ENCODE results near the gene LBP.

DNA sequence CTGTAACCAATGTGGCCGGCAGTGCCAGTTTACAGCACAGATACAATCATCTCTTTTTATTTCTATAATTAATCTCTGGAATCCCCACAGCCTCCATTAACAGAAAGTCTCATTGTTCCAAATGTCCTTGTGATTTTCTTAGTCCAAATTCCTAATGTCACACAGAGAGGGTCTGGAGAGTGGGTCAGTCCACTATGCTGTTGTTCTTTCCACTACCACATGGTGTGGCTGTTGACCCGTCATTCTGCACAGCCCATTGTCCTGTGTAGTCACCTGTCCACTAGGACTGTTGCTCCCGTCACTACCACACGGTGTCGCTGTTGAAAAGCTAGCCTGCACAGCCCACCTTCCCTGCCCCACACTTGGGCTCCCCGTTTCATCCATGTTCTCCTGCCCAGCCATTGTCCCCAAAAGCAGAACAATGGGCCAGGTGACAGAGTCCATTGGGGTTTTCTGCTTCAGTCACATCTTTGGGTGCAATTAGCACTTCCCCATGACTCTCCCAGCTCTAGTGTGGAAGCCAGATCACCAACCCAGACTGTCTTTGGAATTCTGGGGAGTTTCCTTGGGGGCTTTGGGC lies 8.6 kb upstream of the LBP start:
- TF ChIP-seq, protein P1, sequence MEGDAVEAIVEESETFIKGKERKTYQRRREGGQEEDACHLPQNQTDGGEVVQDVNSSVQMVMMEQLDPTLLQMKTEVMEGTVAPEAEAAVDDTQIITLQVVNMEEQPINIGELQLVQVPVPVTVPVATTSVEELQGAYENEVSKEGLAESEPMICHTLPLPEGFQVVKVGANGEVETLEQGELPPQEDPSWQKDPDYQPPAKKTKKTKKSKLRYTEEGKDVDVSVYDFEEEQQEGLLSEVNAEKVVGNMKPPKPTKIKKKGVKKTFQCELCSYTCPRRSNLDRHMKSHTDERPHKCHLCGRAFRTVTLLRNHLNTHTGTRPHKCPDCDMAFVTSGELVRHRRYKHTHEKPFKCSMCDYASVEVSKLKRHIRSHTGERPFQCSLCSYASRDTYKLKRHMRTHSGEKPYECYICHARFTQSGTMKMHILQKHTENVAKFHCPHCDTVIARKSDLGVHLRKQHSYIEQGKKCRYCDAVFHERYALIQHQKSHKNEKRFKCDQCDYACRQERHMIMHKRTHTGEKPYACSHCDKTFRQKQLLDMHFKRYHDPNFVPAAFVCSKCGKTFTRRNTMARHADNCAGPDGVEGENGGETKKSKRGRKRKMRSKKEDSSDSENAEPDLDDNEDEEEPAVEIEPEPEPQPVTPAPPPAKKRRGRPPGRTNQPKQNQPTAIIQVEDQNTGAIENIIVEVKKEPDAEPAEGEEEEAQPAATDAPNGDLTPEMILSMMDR (conservative IDR thresholded peaks at IDR 0.05 in 1 of 2, IDR thresholded peaks at IDR 0.05 in 1 of 2; ENCODE audit: low read depth in 1 of 2, low read length in 2 of 2): peak; percentile 22 to 43
- TF ChIP-seq EZH2 (IDR thresholded peaks at IDR 0.05; ENCODE audit: low read length, missing control alignments): no peak

Data from fibroblast of lung (primary cell).